NCI-H526 (cell line): Measurements from ENCODE around the gene LEKR1.
A peak's percentile ranks its signal among the peaks of the same experiment; 100 is the strongest.
"Not testable (repeated sequence)": the region's sequence is repeated elsewhere in the genome, so short reads cannot be mapped to it uniquely, and the experiment has no call there.

Source experiments
- DNase-seq, 2 experiments: peaks; one replicate each; lab custom pipeline; 2025; lab: John Stamatoyannopoulos, UW

The LEKR1 gene

DNA sequence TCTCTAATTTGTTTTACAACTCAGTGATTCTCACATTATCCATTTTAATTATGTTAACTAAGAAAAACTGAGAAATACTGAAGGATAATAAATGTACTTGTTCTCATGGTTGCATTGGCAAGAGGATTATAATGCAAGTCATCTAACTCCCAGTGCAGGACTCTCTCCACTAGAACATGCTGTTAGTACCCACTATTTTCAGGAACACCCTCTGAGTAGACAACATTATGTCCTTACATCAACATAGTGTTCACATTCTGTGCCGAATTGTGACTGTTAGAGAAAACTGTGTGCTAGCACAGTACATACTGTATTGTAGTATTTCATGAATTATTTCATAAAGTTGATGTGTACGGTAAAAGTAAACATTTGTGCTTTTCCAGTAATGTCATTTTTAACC is 80.1 kb downstream of the LEKR1 start:
- no peak for DNase-seq

DNA sequence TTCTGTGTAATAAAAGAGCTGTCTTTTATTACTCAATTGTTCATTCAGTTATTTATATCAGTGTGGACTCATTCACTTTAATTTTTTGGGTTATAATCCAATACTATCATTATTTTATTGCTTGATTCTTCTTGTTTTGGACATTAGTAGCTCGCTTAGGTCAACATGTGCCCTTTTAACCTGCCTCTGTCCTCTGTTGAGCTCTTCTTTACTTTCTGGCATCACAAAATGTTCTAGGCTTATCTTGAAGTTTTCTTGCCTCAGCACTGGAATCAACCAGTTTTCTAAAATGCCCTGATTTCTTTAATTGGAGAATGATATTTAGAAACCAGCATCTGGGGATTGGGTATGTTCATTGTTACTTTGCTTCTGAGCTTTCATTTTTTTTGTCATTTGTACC is 82.2 kb downstream of the LEKR1 start:
- no peak for DNase-seq

DNA sequence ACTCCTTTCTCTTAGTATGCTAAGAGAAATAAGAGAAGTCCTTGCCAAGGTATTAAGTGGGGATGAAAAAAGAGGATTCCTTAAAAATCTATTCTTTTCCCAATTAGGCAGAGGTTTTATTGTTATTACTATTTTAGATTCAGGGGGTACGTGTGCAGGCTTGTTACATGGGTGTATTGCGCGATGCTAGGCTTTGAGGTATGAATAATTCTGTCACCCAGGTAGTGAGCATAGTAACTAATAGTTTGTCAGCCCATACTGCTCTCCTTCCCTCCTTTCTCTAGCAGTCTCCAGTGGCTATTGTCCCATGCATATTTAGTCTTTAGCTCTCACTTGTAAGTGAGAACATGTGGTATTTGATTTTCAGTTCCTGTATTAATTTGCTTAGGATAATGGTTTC is 83.9 kb downstream of the LEKR1 start:
- no peak for DNase-seq

DNA sequence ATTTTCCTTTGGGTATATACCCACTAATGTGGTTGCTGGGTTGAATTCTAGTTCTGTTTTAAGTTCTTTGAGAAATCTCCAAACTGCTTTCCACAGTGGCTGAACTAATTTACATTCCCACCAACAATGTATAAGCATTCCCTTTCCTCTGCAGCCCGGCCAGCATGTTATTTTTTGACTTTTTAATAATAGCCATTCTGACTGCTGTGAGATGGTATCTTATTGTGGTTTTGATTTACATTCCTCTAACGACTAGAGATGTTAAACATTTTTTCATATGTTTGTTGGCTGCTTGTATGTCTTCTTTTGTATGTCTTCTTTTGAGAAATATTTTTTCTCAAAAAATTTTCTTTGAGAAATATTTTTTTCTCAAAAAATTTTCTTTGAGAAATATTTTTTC is 84.7 kb downstream of the LEKR1 start:
- peak in 1 of 2 experiments; percentile 3 for DNase-seq

DNA sequence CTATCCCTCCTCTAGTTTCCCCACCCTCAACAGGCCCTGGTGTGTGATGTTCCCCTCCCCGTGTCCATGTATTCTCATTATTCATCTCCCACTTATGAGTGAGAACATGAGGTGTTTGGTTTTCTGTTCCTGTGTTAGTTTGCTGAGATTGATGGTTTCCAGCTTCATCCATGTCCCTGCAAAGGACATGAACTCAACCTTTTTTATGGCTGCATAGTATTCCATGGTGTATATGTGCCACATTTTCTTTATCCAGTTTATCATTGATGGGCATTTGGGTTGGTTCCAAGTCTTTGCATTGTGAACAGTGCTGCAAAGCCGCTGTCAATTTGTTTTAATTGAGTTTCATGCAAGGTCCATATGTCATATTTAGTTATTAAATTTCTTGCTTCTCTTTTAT is 88.1 kb downstream of the LEKR1 start:
- DNase-seq = not testable (repeated sequence)

DNA sequence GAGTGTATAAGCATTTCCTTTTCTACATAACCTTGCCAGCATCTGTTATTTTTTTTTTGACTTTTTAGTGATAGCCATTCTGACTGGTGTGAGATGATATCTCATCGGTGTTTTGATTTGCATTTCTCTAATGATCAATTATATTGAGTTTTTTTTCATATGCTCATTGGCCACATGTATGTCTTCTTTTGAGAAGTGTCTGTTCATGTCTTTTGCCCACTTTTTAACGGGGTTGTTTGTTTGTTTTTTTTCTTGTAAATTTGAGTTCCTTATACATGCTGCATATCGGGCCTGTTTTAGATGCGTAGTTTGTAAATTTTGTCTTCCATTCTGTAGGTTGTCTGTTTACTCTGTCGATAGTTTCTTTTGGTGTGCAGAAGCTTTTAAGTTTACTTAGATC is 89.2 kb downstream of the LEKR1 start:
- DNase-seq = no peak

DNA sequence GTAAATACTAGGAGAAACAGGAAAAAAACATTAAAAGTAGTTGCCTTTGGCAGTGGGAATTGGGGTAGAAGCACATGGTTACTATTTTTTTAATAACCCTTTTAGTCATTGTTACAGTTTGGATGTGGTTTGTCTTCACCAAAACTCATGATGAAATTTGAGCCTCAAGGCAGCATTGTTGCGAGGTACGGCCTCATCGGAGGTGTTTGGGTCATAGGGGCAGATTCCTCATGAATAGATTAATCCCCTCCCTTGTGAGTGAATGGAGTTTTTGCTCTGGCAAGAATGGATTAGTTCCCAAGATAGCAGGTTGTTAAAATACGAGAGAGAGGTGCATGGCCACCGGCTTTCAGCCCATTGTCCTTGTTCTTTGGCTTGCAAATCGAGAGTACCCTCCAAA is 92.6 kb downstream of the LEKR1 start:
- no peak for DNase-seq

DNA sequence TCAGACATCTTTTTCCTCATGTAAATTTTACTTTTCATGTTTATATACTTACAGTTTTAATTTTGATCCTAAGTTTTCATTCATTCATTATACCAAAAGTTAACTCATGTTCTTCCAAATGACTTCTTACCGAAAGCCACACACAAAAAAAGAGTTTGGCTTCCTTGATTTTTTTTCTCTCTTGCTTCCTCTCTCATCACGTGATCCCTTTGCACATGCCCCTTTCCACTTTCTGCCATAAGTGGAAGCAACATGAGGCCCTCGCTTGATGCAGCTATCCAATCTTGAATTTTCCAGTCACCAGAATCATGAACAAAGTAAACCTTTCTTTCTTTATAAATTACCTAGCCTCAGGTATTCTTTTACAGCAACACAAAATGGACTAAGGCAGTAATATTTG is 93.7 kb downstream of the LEKR1 start:
- DNase-seq = no peak

DNA sequence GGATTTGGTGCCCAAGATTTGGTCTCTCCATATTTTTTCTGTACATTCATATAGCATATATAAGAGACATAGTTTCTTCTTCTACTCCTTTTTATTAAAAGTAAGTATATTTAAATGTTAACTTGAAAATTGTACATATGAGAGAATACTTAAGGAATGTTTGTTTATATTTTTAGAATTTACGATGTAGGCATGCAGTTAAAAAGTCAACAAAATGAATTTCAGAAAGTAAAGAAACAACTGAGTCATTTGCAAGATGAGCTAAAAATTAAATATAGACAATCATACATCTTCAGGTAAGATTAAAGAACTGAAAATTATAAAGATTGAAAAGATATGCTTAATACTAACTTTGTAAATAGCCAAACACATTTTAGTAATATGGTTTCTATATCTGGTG is 94.2 kb downstream of the LEKR1 start:
- DNase-seq = no peak

DNA sequence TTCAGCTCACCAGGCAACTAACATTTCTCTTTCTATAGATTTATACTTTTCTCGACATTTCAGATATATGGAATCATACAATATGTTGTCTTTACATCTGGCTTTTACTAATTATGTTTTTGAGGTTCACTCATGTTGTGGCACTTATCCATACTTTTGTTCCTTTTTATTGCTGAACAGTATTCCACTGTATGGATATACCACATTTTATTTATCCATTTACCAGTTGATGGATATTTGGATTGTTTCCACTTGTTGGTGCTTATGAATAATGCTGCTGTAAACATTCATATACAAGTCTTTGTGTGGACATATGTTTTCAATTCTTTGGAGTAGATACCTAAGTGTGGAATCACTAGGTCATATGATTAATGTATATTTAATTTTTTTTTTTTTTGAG is 97.2 kb downstream of the LEKR1 start:
- DNase-seq = no peak

DNA sequence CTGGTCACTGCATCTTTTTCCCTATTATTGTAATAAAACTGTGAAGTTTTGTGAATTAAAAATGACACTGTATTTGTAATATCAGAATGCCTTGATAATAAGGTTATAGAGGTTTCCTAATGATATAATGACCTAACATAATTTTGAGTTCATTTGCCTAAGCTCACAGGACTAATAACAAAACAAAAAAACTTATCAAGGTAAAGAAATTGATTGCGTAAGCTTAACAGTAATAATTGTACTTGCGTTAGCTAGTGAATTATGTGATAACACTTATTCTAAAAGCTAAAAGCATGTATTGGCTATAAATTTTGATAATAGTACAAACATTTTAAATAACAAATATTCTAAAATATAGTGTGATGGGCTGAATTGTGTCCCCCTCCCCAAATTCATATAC is 112.6 kb downstream of the LEKR1 start:
- DNase-seq = no peak

DNA sequence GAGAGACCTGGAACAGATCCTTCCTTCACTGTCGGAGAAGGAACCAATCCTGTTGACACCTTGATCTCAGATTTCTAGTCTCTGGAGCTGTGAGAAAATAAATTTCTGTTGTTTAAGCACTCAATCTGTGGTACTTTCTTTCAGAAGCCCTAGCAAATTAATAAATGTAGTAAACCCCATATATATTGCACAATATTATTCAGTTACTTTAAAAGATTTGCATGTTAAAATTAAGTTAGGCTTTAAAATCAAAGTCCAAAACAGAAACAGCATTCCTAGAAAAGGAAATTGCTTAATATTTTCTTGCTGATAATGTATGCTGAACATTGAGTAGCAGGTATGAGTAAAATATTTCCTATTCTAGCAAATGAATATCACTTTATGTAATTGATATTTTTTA is 113.2 kb downstream of the LEKR1 start:
- no peak for DNase-seq

DNA sequence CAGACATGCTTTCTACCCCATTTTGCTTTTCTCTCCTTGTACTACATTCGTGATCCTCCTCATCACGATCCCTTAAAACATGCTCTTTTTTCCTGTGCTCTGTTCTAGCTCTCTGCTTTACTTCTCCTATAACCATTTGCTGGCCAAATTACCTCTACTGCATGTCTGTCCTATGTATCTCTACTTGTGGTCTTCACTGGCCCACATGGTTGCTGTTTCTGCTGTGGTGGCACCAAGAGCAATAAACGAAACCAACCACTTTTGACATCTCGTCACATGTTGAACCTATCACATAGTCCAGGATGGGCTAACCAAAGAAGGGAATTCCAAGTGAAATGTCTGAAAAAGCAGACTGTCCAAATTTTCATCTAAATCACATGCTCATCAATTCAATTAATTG is 115.2 kb downstream of the LEKR1 start:
- DNase-seq = no peak

DNA sequence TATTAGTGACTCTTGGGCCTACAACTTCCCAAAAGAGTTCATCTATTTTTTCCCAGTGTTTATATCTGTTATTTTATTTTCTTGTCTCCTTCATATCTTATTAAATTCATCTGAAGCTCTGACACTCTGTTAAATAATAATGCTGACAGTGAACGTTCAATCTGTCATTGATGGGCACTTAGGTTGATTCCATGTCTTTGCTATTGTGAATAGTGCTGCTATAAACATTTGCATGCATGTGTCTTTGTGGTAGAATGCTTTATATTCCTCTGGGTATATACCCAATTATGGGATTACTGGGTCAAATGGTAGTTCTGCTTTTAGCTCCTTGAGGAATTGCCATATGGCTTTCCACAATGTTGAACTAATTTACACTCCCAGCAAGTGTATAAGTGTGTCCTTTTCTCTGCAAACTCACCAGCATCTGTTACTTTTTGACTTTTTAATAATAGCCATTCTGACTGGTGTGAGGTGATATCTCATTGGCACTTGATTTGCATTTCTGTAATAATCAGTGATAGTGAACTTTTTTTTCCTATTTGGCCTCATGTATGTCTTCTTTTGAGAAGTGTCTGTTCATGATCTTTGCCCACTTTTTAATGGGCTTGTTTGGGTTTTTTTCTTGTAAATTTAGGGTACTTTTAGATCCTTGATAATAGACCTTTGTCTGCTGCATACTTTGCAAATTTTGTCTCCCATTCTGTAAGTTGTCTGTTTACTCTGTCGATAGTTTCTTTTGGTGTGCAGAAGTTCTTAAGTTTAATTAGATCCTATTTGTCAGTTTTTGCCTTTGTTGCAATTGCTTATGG is 122.5 kb downstream of the LEKR1 start:
- peak; percentile 4 to 8 for DNase-seq

DNA sequence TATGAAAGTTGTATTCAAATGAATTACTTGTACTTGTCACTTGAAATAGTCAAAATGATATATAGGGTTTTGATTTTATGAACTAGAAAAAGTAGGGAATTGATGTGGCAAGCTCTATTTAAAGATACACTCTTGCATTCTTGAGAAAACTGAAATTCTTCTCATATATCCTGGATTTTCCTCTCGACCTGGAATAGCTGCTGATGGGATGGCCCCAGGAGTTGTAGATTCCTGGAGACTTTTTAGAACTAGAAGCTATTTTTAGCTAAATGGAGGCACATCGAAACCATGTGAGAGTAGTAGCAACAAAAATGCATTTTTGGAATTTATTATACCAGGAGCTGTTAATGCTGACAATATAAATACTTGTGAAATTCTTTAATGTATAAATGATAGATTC is 125.9 kb downstream of the LEKR1 start:
- no peak for DNase-seq

DNA sequence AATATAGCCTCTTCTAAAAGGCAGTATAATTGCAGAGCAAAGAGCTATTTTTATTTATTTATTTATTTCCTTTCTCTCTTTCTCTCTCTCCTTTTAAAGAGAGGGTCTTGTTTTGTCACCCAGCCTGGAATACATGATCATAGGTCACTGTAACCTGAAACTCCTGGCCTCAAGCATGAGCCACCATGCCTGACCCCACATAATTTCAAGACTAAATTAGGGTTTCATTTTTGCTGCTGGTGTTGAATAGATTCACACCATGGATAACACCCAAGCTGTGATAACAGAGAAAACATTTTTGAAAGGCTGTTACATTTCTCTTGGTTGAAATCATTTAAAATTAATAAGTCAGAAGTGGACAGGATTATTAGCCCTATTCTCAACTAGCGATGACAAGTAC is 131.6 kb downstream of the LEKR1 start:
- no peak for DNase-seq

DNA sequence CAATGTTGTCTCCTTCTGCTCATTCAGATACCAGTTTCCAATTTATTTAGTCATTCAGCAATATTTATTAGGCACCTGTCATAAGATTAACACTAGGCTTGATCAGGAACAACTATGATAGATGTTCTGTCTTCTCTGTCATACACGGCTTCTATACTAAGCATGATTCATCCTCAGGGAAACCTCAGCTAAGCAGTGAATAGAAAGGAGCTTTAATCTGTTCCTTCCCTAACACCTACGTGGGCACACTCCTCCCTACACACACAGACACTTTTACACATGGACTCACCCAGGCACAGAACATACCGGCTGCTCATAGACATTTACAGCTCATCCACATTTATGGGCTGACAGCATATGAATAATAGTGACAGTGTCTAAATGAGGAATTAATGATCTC is 136.9 kb downstream of the LEKR1 start:
- no peak for DNase-seq

DNA sequence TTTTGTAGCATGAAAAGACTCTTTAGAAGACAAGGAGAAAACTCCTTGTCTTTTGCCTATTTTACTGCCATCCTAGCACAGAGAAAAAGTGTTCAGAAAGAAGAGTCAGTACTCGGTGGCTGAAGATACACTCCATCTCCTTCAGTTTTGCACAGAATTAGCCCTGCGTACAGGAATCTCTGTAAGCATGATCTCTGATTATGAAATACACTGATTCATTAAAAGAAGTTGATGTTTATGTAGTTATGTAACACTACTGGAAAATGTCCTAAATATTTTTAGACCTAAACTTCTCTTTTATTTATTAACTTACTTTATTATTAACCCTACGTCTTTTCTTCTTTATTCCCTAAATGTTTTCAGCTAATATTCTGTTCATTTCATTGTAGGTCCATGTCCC is 138.4 kb downstream of the LEKR1 start:
- DNase-seq = no peak

DNA sequence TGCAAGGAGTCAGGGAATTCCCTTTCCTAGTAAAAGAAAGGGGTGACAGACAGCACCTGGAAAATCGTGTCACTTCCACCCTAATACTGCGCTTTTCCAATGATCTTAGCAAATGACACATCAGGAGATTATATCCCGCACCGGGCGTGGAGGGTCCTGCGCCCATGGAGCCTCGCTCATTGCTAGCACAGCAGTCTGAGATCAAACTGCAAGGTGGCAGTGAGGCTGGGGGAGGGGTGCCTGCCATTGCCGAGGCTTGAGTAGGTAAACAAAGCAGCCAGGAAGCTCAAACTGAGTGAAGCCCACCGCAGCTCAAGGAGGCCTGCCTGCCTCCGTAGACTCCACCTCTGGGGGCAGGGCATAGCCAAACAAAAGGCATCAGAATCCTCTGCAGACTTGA is 140.2 kb downstream of the LEKR1 start:
- DNase-seq = not testable (repeated sequence)

DNA sequence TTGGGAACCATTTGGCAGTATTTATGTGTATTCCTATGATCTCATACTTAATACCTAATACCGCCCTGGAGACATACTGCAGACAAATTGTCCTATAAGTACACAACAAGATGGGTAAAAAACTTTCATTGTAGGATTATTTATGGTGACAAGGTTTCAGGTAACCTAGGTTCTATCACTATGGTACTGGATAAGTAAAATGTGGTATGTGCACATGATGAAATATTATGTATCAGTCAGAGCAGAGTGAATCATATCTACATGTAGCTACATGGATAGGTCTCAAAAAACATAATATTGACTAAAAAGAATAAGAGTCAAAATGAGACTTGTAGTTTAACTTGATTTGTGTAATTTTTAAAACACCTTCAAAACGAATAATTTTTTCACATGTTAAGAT is 147.8 kb downstream of the LEKR1 start:
- no peak for DNase-seq

DNA sequence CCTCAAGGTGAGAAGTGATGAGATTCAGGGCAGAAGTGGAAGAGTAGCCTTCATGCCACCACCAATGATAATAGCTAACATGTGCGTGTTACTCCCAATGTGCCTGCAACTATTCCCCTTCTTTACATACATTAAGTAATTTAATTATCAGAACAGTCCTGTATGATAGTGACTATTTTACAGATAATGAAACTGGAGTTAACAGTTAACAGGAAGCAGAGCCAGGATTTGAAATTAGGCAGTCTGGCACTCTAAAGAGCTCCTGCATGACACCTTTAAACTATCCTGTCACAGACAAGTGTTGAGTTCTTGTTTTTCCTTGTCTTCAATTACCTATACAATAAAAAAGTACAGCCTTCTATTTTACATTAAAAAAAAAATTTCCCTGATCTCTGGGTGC is 148.8 kb downstream of the LEKR1 start:
- no peak for DNase-seq

DNA sequence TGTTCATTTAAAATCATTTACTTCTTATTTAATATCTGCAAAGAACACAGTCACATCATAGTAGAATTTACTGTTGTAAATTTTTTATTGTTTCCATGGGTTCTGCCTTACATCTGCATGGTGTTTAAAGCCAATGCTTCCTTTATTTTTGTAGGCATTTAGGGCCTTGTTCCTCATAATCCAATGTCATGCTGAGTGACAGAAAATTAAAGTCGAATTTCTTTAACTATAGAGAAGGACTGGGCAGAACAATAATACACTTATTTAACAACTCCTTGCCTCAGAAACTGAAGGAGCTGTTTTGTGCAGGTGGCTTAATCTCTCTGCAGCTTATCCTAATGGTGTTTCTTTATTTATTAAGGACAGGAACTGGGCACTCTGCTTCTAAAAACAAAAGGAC is 149.6 kb downstream of the LEKR1 start:
- no peak for DNase-seq

DNA sequence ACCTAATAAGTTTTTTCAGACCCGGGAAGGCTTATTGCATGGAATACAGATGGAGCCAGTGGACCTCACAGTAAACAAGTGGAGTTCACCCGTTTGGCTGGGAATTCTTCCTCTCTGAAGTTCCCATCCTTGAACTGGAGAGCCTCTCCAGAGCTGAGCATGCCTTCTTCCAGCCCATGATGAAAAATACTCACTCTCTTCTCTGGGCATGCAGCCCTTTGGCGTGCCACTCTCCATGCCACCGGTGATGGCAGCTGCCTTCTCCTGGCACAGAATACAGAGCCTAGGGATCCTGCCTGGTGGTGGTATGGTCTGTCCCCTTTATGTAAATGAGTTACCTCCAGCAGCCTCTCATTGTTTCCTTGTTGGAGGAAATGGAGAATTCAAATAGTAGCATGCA is 150.8 kb downstream of the LEKR1 start:
- no peak for DNase-seq

DNA sequence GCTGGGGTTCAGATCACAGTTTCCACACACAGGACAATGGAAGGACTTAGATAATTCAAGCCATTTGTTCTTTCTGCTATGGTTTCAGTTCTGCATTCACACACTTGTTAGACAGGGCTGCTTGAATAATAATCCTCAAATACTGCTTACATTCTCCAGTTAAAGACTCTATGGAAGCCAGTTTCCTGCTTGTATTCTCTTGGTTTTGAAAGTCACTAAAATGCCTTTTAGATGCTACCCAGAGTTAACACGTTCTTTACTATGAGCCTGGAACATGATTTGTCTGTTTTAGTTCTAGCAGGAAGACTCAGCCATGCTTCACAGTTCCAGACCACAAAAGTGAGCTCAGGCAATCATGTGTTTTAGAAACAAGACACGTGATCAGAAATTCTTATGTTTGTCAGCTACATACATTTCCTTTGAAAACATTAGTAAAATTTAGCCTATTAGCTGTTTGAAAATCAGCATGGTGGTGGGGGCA is 152.4 kb downstream of the LEKR1 start:
- no peak for DNase-seq
